22Rv1 (cell line): ENCODE results near the gene LAPTM5.

Experiments used
- ZFX ChIP-seq: fragments of 450-650 bp; IDR thresholded peaks from 2 replicates; pipeline ENCODE4 v1.6.1; 2017; ENCODE audit warnings: antibody characterized with exemption, borderline replicate concordance
- TF ChIP-seq, protein P1 (sequence below): fragments of 450-650 bp; IDR thresholded peaks from 2 replicates; pipeline ENCODE4 v1.5.1; 2017; ENCODE audit warnings: mild to moderate bottlenecking

DNA sequence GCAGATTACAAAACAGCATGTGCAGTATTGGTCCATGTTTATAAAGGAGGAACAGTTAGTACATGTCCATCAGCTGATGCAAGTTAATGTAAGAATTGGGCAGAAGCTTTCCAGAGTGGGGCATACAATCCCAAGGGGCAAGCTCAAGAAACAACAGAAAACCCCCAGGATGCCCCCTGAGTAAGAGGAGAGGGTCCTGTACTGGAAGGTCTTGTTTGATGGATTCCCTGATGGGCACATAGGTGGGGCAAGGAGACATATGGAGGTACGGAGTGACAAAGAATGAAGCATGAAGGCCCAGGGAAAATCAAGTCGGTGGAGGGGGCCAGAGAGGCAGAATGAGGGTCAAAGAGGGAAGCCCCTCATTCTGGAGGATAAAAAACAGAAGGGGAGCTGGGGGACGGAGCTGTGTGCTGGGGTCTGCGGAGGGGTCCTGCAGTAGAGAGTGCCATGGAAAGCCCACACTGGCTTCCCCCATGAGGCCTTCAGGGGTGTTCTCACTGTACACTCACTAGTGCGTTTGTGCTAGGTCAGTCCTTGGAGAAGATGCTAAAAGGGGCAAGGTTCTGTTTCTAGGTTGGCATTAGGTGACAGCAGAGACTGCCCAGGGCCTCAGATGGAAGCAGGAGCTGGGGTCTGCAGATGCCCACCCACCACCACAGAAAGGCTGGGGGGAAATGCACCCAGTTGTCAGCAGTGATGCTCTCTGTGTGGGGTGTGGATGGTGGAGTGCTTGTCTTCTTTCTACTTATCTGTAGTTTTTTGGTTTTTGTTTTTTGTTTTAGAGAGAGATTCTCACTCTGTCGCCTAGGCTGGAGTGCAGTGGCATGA, 21.7 kb downstream of the LAPTM5 start:
- TF ChIP-seq, protein P1, sequence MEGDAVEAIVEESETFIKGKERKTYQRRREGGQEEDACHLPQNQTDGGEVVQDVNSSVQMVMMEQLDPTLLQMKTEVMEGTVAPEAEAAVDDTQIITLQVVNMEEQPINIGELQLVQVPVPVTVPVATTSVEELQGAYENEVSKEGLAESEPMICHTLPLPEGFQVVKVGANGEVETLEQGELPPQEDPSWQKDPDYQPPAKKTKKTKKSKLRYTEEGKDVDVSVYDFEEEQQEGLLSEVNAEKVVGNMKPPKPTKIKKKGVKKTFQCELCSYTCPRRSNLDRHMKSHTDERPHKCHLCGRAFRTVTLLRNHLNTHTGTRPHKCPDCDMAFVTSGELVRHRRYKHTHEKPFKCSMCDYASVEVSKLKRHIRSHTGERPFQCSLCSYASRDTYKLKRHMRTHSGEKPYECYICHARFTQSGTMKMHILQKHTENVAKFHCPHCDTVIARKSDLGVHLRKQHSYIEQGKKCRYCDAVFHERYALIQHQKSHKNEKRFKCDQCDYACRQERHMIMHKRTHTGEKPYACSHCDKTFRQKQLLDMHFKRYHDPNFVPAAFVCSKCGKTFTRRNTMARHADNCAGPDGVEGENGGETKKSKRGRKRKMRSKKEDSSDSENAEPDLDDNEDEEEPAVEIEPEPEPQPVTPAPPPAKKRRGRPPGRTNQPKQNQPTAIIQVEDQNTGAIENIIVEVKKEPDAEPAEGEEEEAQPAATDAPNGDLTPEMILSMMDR, result no peak
- TF ChIP-seq ZFX, result no peak
